ENCODE results near the gene IL34. TPM values are rescaled to one million over a fixed set of nuclear protein-coding genes. Genes with fewer than 3 reads are reported as not detected.

Gene IL34
- total RNA-seq, 1 donor from 2014 or later: 6.1 TPM

DNA sequence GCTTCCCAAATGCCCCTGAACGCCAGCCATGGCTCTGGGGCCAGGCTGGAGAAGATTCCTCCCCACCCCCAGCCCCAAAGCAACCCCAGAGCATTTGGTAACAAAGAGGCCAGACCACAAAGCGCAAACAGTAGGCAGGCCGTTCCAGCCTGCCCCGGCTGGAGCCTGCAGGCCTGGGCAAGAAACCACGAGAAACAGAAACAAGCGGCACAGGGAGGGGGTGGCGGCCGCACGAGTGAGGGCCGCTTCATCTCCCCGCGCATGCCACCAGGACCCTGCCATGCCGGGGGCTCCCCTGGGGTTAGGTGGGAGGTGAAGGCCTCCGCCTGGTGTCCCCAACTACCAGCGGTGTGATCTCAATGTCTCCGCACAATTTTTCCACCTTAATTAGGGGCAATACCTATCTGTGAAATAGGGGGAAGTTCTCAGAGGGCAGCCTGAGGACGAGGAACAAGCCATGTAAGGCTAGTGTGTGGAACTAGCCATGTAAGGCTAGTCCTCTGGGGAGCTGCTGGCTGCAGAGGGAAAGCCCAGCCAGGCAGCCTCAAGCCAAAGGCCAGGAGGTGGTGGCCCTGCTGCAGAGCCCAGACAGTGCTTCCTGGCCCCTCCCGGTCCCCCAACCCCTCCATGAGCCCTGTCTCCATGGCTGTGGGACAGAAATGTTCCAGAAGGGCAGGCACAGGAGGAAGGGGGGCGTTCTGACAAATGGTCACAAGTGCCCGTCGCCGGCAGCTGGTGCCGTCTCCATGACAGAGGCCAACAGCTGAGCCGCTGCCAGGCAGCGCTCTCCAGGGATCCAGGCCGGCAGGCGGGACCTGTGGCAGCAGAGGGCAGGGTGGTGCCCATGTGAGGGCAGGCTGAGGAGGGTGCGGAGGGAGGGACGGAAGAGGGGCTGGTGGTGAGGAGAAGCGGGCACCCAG lies 54.0 kb downstream of the IL34 start:
- H3K9me3 ChIP-seq: no peaks in the 10 kb centered on the region
- H3K27ac ChIP-seq: peak overlapping the region; percentile 94
- no peak for DNase-seq (ENCODE audit: extremely low spot score in 2 of 2)
- peaks cover 100% of the 10 kb centered on the region for H3K4me1 ChIP-seq
- TF ChIP-seq CTCF (IDR thresholded peaks at IDR 0.05) (no peak), POLR2A (IDR thresholded peaks at IDR 0.05) (no peak), POLR2AphosphoS5 (IDR thresholded peaks at IDR 0.05; ENCODE audit: insufficient read depth in 1 of 2, low read depth in 1 of 2) (peak in 1 of 2 donors; percentile 23)
- H3K27me3 ChIP-seq: no peaks in the 10 kb centered on the region
- no peak overlapping the region for H3K4me3 ChIP-seq
- no peaks in the 10 kb centered on the region for H3K36me3 ChIP-seq
- intact Hi-C loops (cut with DNase I): no loop called here

GRCh38 chr16:70701036-70701435 lies 54.7 kb downstream of the IL34 start:
- H3K27ac ChIP-seq: peak overlapping the region; percentile 94
- H3K27me3 ChIP-seq: no peaks in the 10 kb centered on the region
- intact Hi-C loops (cut with DNase I): no loop called here
- TF ChIP-seq CTCF (IDR thresholded peaks at IDR 0.05) (no peak), POLR2AphosphoS5 (IDR thresholded peaks at IDR 0.05; ENCODE audit: insufficient read depth in 1 of 2, low read depth in 1 of 2) (no peak), POLR2A (IDR thresholded peaks at IDR 0.05) (no peak)
- no peaks in the 10 kb centered on the region for H3K36me3 ChIP-seq
- no peaks in the 10 kb centered on the region for H3K9me3 ChIP-seq
- no peak overlapping the region for H3K4me3 ChIP-seq
- DNase-seq (ENCODE audit: extremely low spot score in 2 of 2): no peak
- H3K4me1 ChIP-seq: peaks cover 100% of the 10 kb centered on the region

- no peak for TF ChIP-seq CTCF (IDR thresholded peaks at IDR 0.05)
- no peak for TF ChIP-seq POLR2AphosphoS5 (IDR thresholded peaks at IDR 0.05; ENCODE audit: insufficient read depth in 1 of 2, low read depth in 1 of 2)
- no peak for TF ChIP-seq POLR2A (IDR thresholded peaks at IDR 0.05)
- Histone ChIP-seq H3K36me3 (no peaks in the 10 kb centered on the region), H3K9me3 (no peaks in the 10 kb centered on the region), H3K4me3 (no peak overlapping the region), H3K4me1 (peaks cover 100% of the 10 kb centered on the region), H3K27me3 (no peaks in the 10 kb centered on the region), H3K27ac (peak overlapping the region; percentile 94)
- no peak for DNase-seq (ENCODE audit: extremely low spot score in 2 of 2)
- intact Hi-C loops (cut with DNase I): no loop called here
These were observed 55.2 kb downstream of the IL34 start for GRCh38 chr16:70701596-70701995.

- TF ChIP-seq POLR2AphosphoS5 (IDR thresholded peaks at IDR 0.05; ENCODE audit: insufficient read depth in 1 of 2, low read depth in 1 of 2): no peak
- TF ChIP-seq POLR2A (IDR thresholded peaks at IDR 0.05): no peak
- no peak for TF ChIP-seq CTCF (IDR thresholded peaks at IDR 0.05)
- Histone ChIP-seq H3K9me3 (no peaks in the 10 kb centered on the region), H3K27ac (peak overlapping the region; percentile 94), H3K27me3 (no peaks in the 10 kb centered on the region), H3K36me3 (no peaks in the 10 kb centered on the region), H3K4me3 (no peak overlapping the region), H3K4me1 (peaks cover 100% of the 10 kb centered on the region)
- no peak for DNase-seq (ENCODE audit: extremely low spot score in 2 of 2)
- intact Hi-C loops (cut with DNase I): no loop called here
These were observed 55.6 kb downstream of the IL34 start for GRCh38 chr16:70701998-70702397.

DNA sequence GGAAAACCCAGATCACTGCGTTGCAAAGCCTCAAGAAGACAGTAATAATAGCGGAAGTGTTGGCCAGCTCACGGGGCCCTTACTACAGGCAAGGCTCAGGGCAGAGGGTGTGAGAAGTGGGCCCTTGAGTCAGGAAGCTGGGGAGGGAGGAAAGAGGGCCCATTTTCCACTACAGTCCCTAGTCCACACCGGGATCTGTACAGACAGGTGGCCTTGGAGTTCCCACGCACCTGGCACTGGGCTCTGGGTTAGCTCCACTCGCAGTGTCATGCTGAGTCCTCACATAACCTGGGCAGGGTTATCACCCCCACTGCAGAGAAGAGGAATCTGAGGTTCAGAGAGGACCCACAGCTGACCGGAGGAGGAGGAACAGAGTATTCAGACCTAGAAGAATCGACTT lies 56.3 kb downstream of the IL34 start:
- no peak for DNase-seq (ENCODE audit: extremely low spot score in 2 of 2)
- intact Hi-C loops (cut with DNase I): no loop called here
- no peak overlapping the region for H3K4me3 ChIP-seq
- H3K27ac ChIP-seq: peak overlapping the region; percentile 94
- no peaks in the 10 kb centered on the region for H3K9me3 ChIP-seq
- peaks cover 100% of the 10 kb centered on the region for H3K4me1 ChIP-seq
- TF ChIP-seq POLR2AphosphoS5 (IDR thresholded peaks at IDR 0.05; ENCODE audit: insufficient read depth in 1 of 2, low read depth in 1 of 2) (no peak), POLR2A (IDR thresholded peaks at IDR 0.05) (no peak), CTCF (IDR thresholded peaks at IDR 0.05) (no peak)
- H3K27me3 ChIP-seq: no peaks in the 10 kb centered on the region
- H3K36me3 ChIP-seq: no peaks in the 10 kb centered on the region

All from vagina (tissue), 2 donors.